ENCODE results near the gene ACSF2. TPM values are rescaled to one million over a fixed set of nuclear protein-coding genes. Genes with fewer than 3 reads are reported as not detected.
"Not testable (repeated sequence)": the region's sequence is repeated elsewhere in the genome, so short reads cannot be mapped to it uniquely, and the experiment has no call there.

The ACSF2 gene
- polyA plus RNA-seq, 1 donor from 2014 or later, result not detected

DNA sequence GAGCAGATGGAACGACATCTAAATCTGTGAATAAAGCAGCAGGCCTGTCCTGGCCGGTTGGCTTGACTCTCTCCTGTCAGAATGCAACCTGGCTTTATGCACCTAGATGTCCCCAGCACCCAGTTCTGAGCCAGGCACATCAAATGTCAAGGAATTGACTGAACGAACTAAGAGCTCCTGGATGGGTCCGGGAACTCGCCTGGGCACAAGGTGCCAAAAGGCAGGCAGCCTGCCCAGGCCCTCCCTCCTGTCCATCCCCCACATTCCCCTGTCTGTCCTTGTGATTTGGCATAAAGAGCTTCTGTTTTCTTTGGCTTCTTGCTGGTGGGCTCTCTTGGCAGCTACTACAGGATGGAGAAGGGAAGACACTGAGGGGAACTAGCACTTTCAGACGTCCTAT, 48.5 kb downstream of the ACSF2 start:
- Histone ChIP-seq H3K27me3 (ENCODE audit: insufficient read depth, low read depth, low read length) (peaks cover 5% of the 10 kb centered on the region), H3K79me2 (replicated peaks; ENCODE audit: insufficient read depth, low read length) (no peaks in the 10 kb centered on the region), H3F3A (ENCODE audit: insufficient read depth, low read length, poor library complexity, severe bottlenecking) (no peaks in the 10 kb centered on the region), H3K9me3 (ENCODE audit: low read length) (no peaks in the 10 kb centered on the region), H3K4me2 (ENCODE audit: low read length) (no peak overlapping the region), H4K20me1 (ENCODE audit: insufficient read depth) (no peaks in the 10 kb centered on the region), H3K27ac (ENCODE audit: low read length) (no peak overlapping the region), H3K9ac (ENCODE audit: low read length) (no peak overlapping the region), H2AFZ (ENCODE audit: low read depth, low read length) (no peak overlapping the region), H3K36me3 (ENCODE audit: insufficient read depth, low read length) (no peaks in the 10 kb centered on the region), H3K9me2 (ENCODE audit: insufficient read depth, low read length) (no peaks in the 10 kb centered on the region), H3K4me3 (ENCODE audit: low read length) (no peak overlapping the region)
- no peak for TF ChIP-seq MXI1 (conservative IDR thresholded peaks at IDR 0.05; ENCODE audit: poor library complexity, severe bottlenecking)
- no peak for TF ChIP-seq POLR2AphosphoS5 (IDR thresholded peaks at IDR 0.05)
- TF ChIP-seq EP300 (conservative IDR thresholded peaks at IDR 0.05; ENCODE audit: poor library complexity, severe bottlenecking), result no peak
- TF ChIP-seq EZH2 (IDR thresholded peaks at IDR 0.05; ENCODE audit: borderline replicate concordance, insufficient read depth, low read length, poor library complexity, severe bottlenecking), result no peak
- TF ChIP-seq RAD21 (conservative IDR thresholded peaks at IDR 0.05), result no peak

DNA sequence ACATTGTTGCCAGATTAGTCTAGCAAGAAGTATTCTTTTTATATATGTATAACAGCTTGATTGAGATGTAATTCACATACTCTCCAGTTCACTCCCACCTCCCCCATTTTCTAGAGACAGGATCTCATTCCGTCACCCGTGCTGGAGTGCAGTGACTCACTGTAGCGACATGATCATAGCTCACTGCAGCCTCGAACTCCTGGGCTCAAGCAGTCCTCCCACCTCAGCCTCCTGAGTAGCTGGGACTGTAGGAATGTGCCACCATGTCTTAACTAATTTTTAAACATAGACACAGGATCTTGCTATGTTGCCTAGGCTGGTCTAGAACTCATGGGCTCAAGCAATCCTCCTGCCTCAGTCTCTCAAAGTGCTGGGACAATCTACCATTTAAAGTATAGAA, 49.3 kb downstream of the ACSF2 start:
- H3K79me2 ChIP-seq (replicated peaks; ENCODE audit: insufficient read depth, low read length), result no peaks in the 10 kb centered on the region
- no peak overlapping the region for H3K4me2 ChIP-seq (ENCODE audit: low read length)
- H3K4me3 ChIP-seq (ENCODE audit: low read length), result no peak overlapping the region
- H3K9ac ChIP-seq (ENCODE audit: low read length), result no peak overlapping the region
- no peaks in the 10 kb centered on the region for H4K20me1 ChIP-seq (ENCODE audit: insufficient read depth)
- no peak for TF ChIP-seq EP300 (conservative IDR thresholded peaks at IDR 0.05; ENCODE audit: poor library complexity, severe bottlenecking)
- no peak for TF ChIP-seq MXI1 (conservative IDR thresholded peaks at IDR 0.05; ENCODE audit: poor library complexity, severe bottlenecking)
- no peak for TF ChIP-seq RAD21 (conservative IDR thresholded peaks at IDR 0.05)
- TF ChIP-seq, protein P1, sequence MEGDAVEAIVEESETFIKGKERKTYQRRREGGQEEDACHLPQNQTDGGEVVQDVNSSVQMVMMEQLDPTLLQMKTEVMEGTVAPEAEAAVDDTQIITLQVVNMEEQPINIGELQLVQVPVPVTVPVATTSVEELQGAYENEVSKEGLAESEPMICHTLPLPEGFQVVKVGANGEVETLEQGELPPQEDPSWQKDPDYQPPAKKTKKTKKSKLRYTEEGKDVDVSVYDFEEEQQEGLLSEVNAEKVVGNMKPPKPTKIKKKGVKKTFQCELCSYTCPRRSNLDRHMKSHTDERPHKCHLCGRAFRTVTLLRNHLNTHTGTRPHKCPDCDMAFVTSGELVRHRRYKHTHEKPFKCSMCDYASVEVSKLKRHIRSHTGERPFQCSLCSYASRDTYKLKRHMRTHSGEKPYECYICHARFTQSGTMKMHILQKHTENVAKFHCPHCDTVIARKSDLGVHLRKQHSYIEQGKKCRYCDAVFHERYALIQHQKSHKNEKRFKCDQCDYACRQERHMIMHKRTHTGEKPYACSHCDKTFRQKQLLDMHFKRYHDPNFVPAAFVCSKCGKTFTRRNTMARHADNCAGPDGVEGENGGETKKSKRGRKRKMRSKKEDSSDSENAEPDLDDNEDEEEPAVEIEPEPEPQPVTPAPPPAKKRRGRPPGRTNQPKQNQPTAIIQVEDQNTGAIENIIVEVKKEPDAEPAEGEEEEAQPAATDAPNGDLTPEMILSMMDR (IDR thresholded peaks at IDR 0.05; ENCODE audit: poor library complexity, severe bottlenecking), result no peak
- TF ChIP-seq, protein P2, sequence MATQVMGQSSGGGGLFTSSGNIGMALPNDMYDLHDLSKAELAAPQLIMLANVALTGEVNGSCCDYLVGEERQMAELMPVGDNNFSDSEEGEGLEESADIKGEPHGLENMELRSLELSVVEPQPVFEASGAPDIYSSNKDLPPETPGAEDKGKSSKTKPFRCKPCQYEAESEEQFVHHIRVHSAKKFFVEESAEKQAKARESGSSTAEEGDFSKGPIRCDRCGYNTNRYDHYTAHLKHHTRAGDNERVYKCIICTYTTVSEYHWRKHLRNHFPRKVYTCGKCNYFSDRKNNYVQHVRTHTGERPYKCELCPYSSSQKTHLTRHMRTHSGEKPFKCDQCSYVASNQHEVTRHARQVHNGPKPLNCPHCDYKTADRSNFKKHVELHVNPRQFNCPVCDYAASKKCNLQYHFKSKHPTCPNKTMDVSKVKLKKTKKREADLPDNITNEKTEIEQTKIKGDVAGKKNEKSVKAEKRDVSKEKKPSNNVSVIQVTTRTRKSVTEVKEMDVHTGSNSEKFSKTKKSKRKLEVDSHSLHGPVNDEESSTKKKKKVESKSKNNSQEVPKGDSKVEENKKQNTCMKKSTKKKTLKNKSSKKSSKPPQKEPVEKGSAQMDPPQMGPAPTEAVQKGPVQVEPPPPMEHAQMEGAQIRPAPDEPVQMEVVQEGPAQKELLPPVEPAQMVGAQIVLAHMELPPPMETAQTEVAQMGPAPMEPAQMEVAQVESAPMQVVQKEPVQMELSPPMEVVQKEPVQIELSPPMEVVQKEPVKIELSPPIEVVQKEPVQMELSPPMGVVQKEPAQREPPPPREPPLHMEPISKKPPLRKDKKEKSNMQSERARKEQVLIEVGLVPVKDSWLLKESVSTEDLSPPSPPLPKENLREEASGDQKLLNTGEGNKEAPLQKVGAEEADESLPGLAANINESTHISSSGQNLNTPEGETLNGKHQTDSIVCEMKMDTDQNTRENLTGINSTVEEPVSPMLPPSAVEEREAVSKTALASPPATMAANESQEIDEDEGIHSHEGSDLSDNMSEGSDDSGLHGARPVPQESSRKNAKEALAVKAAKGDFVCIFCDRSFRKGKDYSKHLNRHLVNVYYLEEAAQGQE (IDR thresholded peaks at IDR 0.05; ENCODE audit: borderline replicate concordance), result no peak
- TF ChIP-seq SMC3 (conservative IDR thresholded peaks at IDR 0.05; ENCODE audit: poor library complexity), result no peak
- TF ChIP-seq POLR2AphosphoS5 (IDR thresholded peaks at IDR 0.05), result no peak
- TF ChIP-seq TAF1 (IDR thresholded peaks at IDR 0.05; ENCODE audit: low read depth), result no peak
- TF ChIP-seq EZH2 (IDR thresholded peaks at IDR 0.05; ENCODE audit: borderline replicate concordance, insufficient read depth, low read length, poor library complexity, severe bottlenecking), result no peak
- H3K27me3 ChIP-seq (ENCODE audit: insufficient read depth, low read depth, low read length), result no peaks in the 10 kb centered on the region
- H3K9me3 ChIP-seq (ENCODE audit: low read length), result no peaks in the 10 kb centered on the region
- no peak overlapping the region for H2AFZ ChIP-seq (ENCODE audit: low read depth, low read length)
- H3K27ac ChIP-seq (ENCODE audit: low read length), result no peak overlapping the region
- H3K9me2 ChIP-seq (ENCODE audit: insufficient read depth, low read length), result no peaks in the 10 kb centered on the region
- no peaks in the 10 kb centered on the region for H3F3A ChIP-seq (ENCODE audit: insufficient read depth, low read length, poor library complexity, severe bottlenecking)
- no peaks in the 10 kb centered on the region for H3K36me3 ChIP-seq (ENCODE audit: insufficient read depth, low read length)

DNA sequence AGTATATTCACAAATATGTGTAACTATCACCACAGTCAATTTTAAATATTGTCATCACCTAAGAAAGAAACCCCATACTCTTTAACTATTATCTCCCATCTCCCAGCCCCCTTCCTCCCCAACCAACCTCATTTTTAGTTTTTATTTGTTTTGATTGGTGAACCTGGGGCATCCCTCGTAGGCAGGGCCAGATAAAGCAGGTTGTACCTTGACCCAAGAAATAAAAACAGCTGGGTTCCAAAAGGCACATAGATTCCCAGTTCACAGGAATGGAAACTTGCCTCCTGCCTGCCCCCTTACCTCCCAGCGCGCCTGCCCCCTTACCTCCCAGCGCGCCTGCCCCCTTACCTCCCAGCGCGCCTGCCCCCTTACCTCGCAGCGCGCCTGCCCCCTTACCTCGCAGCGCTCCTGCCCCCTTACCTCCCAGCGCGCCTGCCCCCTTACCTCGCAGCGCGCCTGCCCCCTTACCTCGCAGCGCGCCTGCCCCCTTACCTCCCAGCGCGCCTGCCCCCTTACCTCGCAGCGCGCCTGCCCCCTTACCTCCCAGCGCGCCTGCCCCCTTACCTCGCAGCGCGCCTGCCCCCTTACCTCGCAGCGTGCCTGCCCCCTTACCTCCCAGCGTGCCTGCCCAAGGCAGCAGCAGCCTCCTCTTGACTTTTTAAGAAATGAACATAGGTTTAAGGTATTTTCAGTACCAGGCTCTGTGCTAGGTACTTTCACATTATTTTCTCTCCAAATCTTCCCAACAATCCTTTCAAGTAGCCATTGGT, 49.9 kb downstream of the ACSF2 start:
- H2AFZ ChIP-seq (ENCODE audit: low read depth, low read length); H3K4me3 ChIP-seq (ENCODE audit: low read length): not testable (repeated sequence)

More for the DNA sequence above, 49.9 kb downstream of the ACSF2 start:
- H3K79me2 ChIP-seq (replicated peaks; ENCODE audit: insufficient read depth, low read length); H3K27me3 ChIP-seq (ENCODE audit: insufficient read depth, low read depth, low read length); H3K9me2 ChIP-seq (ENCODE audit: insufficient read depth, low read length); H3K9ac ChIP-seq (ENCODE audit: low read length); H4K20me1 ChIP-seq (ENCODE audit: insufficient read depth); H3K9me3 ChIP-seq (ENCODE audit: low read length); H3K36me3 ChIP-seq (ENCODE audit: insufficient read depth, low read length); H3F3A ChIP-seq (ENCODE audit: insufficient read depth, low read length, poor library complexity, severe bottlenecking); H3K27ac ChIP-seq (ENCODE audit: low read length); H3K4me2 ChIP-seq (ENCODE audit: low read length): not testable (repeated sequence)

All from neural cell (in vitro differentiated cells).